Left renal pelvis (tissue), 4 donors: ENCODE data around the gene EGLN2. TPM values are rescaled to one million over a fixed set of nuclear protein-coding genes. Genes with fewer than 3 reads are reported as not detected.
"Not testable (repeated sequence)": the region's sequence is repeated elsewhere in the genome, so short reads cannot be mapped to it uniquely, and the experiment has no call there.

Source experiments
- DNase-seq, 4 donors: peaks; one replicate each; pipeline ENCODE4 v3.0.0-alpha.2; 2013; ENCODE audit warnings: low read depth in 4 of 4, low spot score in 3 of 4
- polyA plus RNA-seq, 4 donors: library from polyadenylated mRNA; unstranded; fragments of 120-200 nt; gene quantifications; one replicate each; pipeline ENCODE4 v1.2.1, GENCODE V29; 2013; ENCODE audit not compliant: insufficient read length in 4 of 4

EGLN2 gene
- polyA plus RNA-seq, 4 donors: 62.3 to 84.2 (median 72.5) TPM

GRCh38 chr19:40836754-40837429, 37.9 kb downstream of the EGLN2 start:
- no peak for DNase-seq

GRCh38 chr19:40838477-40838876, 39.5 kb downstream of the EGLN2 start:
- DNase-seq: not testable (repeated sequence)

GRCh38 chr19:40842012-40842411, 43.0 kb downstream of the EGLN2 start:
- not testable (repeated sequence) for DNase-seq

GRCh38 chr19:40842997-40843652, 44.1 kb downstream of the EGLN2 start:
- DNase-seq: not testable (repeated sequence)

GRCh38 chr19:40843653-40844052, 44.7 kb downstream of the EGLN2 start:
- not testable (repeated sequence) for DNase-seq

GRCh38 chr19:40846722-40847121, 47.7 kb downstream of the EGLN2 start:
- not testable (repeated sequence) for DNase-seq

- DNase-seq: not testable (repeated sequence)
Measured at GRCh38 chr19:40850277-40850676, 51.3 kb downstream of the EGLN2 start, which contains the start of gene CYP2A6. TSS of gene CYP2A6 (minus strand) at chr19:40850447. CDS start at chr19:40850426, 21 bp downstream.

- not testable (repeated sequence) for DNase-seq
Measured at GRCh38 chr19:40852467-40853152, 53.6 kb downstream of the EGLN2 start.

Other genes with a start within 250 kb of the EGLN2 start
- 10 to 100 TPM; 22.2 to 52.9 (median 40.8) TPM for gene SHKBP1, start 222.3 kb upstream of the EGLN2 start, polyA plus RNA-seq
- gene LTBP4, start 197.8 kb upstream of the EGLN2 start, polyA plus RNA-seq: 100 to 1,000 TPM; 193 to 531 (median 257) TPM
- gene NUMBL, start 108.5 kb upstream of the EGLN2 start, polyA plus RNA-seq: 10 to 100 TPM; 11.5 to 35.0 (median 15.8) TPM
- 10 to 100 TPM; 25.9 to 49.7 (median 30.0) TPM for gene COQ8B, start 82.3 kb upstream of the EGLN2 start, polyA plus RNA-seq
- 10 to 100 TPM in 3 of 4 donors, 1 to 10 TPM in 1; 9.3 to 16.3 (median 12.9) TPM for gene ITPKC, start 82.1 kb upstream of the EGLN2 start, polyA plus RNA-seq
- 10 to 100 TPM in 3 of 4 donors, 1 to 10 TPM in 1; 9.4 to 22.5 (median 16.0) TPM for gene ACTMAP, start 48.7 kb upstream of the EGLN2 start, polyA plus RNA-seq
- 100 to 1,000 TPM in 3 of 4 donors, 10 to 100 TPM in 1; 98.3 to 129 (median 121) TPM for gene SNRPA, start 48.0 kb upstream of the EGLN2 start, polyA plus RNA-seq
- 1 to 10 TPM in 3 of 4 donors, under 1 TPM in 1; 0.45 to 2.0 (median 1.7) TPM for gene MIA, start 23.7 kb upstream of the EGLN2 start, polyA plus RNA-seq
- gene RAB4B, start 20.9 kb upstream of the EGLN2 start, polyA plus RNA-seq: 10 to 100 TPM in 1 of 4 donors, 1 to 10 TPM in 3; 7.6 to 13.3 (median 8.7) TPM
- under 1 TPM in 1 of 4 donors, not detected in 3; 0.24 TPM for gene CYP2A6, start 51.3 kb downstream of the EGLN2 start, polyA plus RNA-seq
- under 1 TPM in 1 of 4 donors, not detected in 3; 0.87 TPM for gene CYP2A7, start 83.0 kb downstream of the EGLN2 start, polyA plus RNA-seq
- gene CYP2B6, start 192.1 kb downstream of the EGLN2 start, polyA plus RNA-seq: 1 to 10 TPM in 3 of 4 donors, not detected in 1; 2.1 to 3.5 (median 2.8) TPM